Tibial nerve (tissue), 4 donors: Measurements from ENCODE around the gene ATG10.

ENCODE experiments used
- EP300 ChIP-seq, 2 donors: sonication (generic); formaldehyde crosslinking; IDR thresholded peaks; one replicate each; pipeline ENCODE4 v1.6.1; 2017; ENCODE audit warnings: antibody characterized with exemption in 2 of 2, mild to moderate bottlenecking in 1 of 2
- POLR2A ChIP-seq, 2 donors: fragments of 450-650 bp; IDR thresholded peaks; one replicate each; pipeline ENCODE4 v1.6.1; 2017; ENCODE audit warnings: antibody characterized with exemption in 2 of 2, mild to moderate bottlenecking in 2 of 2, moderate library complexity in 2 of 2
- TF ChIP-seq, protein P1 (sequence below), 5 experiments: fragments of 200-600 bp in 3 of 5; fragments of 450-650 bp in 2 of 5; sonication (generic) in 3 of 5; IDR thresholded peaks; one replicate each; pipeline ENCODE4 v1.5.1; 2016 to 2019; ENCODE audit warnings: antibody characterized with exemption in 5 of 5, mild to moderate bottlenecking in 3 of 5, moderate library complexity in 2 of 5

GRCh38 chr5:82244151-82244550 is 272.3 kb downstream of the ATG10 start:
- TF ChIP-seq POLR2A (IDR thresholded peaks at IDR 0.05) (no peak), EP300 (IDR thresholded peaks at IDR 0.05) (no peak)
- TF ChIP-seq, protein P1, sequence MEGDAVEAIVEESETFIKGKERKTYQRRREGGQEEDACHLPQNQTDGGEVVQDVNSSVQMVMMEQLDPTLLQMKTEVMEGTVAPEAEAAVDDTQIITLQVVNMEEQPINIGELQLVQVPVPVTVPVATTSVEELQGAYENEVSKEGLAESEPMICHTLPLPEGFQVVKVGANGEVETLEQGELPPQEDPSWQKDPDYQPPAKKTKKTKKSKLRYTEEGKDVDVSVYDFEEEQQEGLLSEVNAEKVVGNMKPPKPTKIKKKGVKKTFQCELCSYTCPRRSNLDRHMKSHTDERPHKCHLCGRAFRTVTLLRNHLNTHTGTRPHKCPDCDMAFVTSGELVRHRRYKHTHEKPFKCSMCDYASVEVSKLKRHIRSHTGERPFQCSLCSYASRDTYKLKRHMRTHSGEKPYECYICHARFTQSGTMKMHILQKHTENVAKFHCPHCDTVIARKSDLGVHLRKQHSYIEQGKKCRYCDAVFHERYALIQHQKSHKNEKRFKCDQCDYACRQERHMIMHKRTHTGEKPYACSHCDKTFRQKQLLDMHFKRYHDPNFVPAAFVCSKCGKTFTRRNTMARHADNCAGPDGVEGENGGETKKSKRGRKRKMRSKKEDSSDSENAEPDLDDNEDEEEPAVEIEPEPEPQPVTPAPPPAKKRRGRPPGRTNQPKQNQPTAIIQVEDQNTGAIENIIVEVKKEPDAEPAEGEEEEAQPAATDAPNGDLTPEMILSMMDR (IDR thresholded peaks at IDR 0.05), result no peak
